ENCODE measurements around the gene RBM4.
A peak's percentile ranks its signal among the peaks of the same experiment; 100 is the strongest.

RBM4 gene

DNA sequence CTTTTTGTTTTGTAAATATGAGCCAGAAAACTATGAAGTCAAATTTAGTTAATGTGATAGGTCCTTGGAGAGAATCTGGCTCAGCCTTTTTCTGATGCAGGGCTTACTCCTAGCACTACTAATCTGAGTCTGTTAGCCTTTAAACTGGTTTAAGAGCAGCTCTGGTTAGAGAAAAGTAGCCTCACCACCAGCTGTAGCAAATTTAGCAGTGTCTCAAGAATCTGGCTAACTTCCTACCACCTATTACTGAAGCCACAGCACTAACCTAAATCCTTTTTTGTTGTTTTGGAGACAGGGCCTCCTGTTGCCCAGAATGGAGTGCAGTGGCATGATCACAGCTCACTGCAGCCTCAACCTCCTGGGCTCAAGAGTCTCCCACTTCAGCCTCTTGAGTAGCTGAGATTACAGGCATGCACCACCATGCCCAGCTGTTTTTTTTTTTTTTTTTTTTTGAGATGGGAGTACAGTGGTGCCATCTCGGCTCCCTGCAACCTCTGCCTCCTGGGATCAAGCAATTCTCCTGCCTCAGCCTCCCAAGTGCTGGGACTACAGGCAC, 25.3 kb downstream of the RBM4 start:
- DNase-seq: no peak

DNA sequence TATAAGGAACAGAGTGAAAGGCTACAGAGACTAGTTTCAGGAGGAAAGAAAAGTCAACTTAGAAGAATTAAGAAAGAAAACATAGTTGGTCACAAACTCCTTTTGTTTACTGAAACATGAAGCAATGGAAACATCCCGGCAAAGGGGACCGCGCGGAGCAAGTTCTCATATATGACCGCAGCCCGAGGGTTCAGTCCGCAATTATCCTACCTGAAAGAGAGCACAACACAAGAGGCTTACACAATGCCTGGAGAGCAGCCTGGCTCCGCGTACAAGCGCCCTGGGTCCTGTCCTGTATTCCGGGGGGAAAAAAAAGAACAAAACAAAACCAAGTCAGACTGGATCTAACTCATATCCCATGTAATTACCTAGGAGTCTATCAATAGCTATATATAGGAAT, 26.9 kb downstream of the RBM4 start:
- DNase-seq: no peak

DNA sequence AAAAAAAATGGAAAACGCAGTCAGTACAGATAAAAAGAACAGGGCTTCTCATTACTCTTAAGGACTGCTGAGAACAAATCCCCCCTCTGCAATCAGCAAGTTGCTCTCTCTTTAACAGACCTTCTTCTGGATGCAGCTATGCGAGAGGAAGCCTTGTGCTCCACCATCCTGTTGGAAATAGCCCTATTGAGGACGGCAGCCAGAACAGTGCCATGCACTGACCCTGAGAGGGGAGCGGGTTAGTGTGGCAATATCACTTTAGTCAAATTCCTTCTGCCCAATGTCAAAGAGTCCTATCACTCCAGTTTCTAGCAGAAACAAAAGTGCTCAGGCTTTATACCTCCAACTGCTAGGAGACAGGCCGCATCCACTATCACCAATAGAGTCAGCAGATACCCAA, 32.3 kb downstream of the RBM4 start:
- DNase-seq: no peak

DNA sequence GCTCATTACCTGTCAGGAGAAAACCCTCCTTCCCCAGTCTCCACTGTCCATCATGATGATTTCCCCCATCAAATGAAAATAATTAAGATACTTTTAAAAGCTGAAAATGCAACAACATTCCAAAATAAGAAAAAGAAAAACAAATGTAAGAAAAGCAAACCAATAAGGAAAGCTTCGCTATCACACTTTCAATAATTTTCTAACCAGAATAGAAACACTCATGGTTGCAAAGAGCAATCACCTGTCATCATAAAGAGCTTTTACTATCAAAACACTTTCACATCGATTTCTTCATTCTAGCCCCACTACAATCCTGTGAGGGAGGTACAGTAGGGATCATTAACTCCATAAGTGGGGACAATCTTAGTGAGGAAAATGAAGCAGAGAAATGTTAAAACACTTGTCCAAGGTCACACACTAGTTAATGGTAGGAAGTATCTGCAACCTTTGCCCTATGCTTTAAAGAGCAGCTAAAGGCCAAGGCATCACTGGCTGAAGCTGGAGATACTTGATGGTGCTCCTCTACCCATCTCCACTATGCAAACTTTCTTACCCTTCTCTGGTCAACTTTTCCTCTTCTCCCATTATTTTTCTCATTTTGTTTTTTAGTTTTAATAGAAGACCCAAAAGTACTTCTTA, 36.6 kb downstream of the RBM4 start:
- DNase-seq: no peak

DNA sequence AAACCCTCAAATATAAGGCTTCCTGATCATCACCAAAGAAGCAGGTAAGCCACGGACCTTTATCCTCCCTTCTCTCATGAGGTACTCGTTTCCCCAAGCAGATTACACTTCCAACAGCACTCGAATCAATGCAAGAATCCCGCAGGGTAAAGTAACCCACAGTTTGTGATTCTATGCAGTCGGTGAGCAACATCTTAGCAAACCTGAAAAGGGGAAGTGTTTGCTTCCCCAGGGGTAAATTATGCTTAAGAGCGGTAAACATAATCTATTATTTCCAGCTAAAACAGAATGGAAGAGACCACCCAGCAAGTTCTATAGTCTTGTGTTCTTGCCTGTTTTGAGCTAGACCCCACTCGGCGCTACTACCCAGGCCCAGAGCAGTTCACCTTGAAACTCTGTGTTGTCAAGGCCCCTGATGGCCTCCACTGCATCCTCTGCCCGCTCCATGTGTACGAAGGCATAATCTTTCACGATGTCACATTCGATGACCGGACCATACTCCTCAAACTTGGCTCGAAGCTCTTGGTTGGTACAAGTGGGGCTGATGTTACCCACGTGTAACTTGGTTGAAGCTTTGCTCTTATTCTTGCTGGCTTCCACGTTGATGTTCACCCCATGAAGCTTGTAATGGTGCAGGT, 37.9 kb downstream of the RBM4 start:
- no peak for DNase-seq

DNA sequence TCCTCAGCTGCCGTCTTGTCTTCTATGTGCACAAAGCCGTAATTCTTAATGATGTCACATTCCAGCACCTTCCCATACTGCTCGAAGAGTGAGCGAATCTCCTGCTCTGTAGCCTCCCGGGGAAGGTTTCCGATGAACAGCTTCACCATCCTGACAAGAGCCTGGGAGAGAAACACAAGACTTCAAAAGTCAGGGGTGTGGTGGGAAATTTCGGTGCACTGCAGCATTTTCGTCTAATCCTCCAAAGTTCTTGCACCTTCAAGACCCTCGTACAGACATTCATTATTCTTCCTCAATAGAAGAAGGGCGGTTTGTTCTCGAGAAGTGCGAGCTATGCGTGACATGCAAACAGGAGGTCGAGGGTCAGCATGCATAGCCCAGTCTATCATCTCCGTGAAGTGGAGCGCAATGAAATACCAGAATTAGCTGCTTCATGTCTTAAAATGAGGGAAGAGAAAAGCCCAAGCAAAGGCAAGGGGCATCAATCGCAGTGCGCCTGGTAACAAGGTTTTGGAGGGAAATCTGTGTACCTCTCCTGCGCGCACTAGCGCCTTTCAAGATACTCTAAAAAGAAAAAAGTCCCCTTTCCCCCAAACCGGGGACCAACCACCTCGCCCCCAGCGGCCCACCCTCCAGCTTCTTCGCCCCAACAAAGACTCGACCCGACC, 38.6 kb downstream of the RBM4 start:
- DNase-seq: no peak

DNA sequence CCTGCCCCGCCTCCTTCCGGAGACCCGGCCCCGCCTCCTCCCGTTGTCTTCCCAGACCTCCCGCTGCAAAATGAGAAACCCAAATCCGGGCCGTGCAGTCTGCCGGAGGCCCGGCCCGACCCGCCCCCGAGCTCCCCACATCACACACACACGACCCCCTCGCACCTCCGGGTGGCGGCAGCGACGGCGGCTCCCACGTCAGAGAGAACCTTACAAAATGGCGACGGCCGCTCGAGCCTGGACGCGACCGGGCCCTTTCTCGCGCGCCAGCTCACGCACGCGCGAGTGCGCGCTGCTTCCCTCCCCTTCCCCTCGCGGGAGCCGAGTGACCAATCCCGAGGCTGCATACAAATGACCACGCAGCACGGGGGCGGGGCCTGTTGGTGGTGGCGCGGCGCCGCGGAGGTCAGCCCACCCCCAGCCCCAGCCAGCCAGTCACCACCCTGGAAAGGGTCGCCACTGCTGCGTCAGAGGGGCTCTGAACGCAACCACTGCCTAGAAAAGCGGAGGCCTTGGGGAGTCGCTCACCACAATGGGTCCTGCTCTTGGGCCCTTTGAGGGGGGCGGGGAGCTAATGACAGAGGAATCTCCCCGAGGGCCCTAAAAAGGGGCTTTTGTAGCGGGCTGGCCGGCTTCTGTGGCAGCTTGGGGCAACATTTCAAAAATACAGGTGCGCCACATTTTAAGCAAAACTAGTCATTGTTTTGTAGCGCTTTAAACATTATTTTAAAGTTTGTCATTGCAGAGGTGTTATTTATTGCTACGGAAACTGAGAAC, 39.3 kb downstream of the RBM4 start, which contains the start of gene RBM4B:
Gene RBM4B (minus strand): TSS at position 289 of the 777 bp plus-strand sequence. CDS start 808 bp downstream, outside the sequence.
- peak; percentile 96 for DNase-seq

DNA sequence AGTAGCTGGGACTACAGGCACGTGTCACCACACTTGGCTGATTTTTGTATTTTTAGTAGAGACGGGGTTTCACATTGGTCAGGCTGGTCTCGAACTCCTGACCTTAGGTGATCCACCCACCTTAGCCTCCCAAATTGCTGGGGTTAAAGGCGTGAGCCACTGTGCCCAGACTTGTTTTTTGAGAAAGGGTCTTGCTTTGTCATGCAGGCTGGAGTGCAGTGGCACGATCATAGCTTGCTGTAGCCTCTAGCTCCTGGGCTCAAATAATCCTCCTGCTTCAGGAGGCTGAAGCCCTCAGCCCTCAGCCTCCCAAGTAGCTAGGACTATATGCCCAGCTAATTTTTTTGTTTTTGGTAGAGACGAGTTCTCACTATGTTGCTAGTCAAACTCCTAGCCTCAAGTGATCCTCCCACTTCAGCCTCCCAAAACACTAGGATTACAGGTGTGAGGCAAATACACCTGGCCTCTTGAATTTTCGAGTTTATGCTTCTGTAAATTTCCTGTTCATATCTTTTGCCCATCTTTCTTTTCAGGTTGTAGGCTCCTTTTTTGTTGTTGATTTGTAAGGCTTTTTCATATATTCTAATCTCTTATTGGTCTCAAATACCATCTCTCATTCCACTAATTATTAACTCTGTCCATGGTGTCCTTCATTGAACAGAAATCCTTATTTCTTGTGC, 42.6 kb downstream of the RBM4 start:
- DNase-seq: no peak

DNA sequence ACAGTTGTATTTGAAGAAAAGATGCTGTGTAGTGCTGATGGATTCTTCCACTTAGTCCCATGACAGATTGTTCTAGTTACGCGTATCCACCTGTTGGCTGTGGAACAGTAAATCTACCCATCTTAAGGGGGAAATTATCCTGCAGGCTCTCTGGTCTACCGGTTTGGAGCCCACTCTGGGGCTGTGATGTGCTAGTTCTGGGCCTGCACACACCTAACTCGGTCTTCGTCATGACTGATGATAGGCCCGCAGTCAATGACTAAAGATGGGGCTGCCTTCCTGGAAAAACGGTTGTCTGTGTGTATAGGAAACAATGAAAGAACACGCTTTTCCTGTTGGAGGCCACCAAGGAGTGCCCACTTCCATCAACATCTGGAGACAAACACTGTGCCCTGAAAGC, 45.4 kb downstream of the RBM4 start:
- DNase-seq: no peak

DNA sequence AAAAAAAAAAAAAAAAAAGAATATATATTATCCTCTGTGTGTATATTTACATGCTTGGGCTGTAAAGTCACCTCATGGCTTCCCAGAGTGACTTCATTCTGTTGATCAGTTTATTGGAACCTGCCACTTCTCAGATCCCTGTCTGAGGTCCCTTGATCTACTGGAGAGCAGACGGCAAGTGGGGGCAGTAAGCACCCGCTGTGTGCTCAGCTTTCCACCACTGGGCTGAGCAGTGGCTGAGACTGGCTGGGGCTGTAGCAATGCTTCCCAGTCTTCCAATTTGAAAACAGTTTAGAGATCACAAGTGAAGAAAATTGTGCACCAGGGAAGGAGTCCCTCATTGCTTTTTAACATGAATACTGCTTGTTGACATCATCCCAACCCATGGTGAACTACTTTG, 46.1 kb downstream of the RBM4 start:
- DNase-seq: no peak

DNA sequence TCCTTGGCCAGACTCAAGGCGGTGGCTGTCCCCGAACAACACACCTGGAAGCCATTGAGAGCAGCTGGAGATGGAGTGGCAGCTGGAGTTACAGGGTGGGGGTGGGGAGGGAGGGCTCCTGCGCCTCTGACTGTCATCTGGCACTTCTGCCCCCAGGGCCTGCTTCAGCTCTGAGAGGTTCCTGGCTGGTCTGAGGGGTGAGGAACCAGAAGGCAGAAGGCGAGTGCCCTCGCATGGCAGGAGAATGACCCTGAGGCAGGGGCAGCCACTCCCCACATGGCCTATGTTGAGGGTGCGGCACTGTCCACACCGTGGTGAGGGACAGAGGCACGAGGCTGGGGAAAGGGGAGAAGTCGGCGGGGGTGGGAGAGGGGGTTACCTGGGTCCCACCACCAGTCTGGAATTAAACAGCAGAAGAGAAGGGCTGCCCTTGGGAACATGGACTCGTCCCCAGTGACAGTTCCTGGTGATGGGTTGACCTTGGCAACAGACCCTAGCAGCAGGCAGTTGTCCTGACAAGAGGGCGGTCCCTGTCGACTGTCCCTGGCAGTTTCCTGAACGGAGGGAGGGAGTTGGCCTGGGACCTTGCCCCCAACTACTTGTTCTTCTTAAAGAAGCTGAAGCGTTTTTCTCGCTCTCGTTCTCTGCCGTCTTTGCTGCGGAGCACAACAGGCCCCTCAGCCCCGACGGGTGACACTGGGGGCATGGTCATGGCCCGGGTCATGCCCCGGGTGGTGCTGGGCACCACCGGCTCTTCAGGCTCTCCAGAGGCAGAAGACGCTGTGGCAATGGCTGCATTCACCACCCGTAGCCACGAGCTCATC, 47.0 kb downstream of the RBM4 start:
- DNase-seq: no peak

DNA sequence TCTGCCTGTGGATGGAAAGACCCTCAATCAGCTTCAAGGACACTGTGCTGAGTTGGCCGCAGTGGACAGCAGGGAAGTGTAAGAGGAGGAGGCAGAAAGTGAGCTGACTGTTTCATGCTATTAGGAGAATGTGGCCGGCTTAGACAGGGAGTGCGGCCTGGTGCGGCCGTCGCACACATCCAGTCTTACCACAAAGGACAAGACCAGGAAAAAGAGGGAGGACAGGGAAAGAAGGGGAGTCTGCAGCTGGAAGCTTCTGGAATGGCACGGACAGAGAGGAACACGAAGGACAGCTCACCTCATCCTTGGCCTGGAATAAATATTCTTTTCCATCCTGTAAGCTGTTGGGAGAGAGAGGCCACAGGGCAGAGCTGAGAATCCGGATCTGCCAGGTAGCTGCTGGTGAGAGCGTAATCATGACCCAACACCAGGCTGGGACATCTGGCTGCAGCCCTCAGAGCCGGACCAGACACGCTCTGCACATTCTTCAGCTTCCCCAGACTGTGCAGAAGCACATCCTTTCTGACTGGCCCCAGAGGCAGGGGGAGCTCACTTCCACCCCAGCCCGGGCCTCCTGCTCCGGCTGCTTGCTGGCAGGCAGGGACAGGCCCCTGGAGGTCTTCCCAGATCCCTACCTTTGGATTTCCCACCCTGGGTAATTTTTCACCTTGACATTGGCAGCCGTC, 47.7 kb downstream of the RBM4 start:
- no peak for DNase-seq

DNA sequence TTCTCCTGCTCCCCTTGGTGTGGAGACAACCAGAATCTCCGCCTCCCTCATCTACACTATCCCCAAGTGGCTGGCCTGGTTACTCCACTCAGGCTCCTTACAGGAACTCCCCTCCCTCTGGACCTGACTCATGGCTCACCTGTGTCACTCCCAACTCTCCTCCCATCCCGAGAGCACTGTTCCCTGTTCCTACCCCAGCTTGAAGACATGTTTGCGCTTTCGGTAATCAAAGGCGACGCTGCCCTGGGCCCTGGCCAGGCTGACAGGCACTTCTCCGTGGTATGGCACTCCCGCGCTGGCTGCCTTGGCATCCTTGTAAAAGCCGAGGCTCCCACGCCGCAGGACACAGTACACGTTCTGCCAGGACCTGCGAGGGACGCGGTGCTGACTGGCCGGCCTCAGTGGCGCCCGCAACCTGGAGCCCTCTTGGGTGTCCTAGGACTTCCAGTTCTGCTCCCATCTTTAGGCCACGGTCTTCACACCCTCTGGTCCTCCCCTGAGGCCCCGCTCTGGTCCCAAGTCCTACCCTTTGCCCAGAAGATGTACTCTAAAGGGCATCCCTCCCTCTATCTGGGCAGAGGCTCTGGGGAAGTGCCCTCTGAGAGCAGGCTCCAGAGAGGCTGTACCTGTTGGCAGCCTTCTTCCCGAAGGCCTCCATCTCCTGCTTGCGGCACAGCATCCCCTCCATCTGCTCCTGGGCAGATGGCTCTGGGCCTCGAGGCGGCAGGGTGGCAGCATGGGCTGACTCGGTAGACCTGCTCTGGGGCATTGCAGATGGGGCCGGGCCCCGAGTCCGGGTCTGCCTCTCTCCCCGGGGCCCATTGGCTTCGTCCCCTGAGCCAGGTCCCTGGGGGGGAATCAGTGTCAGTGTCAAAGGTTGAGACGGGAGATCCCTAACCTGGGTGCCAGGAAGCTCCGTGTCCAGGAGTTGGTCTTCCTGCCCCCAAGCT, 48.6 kb downstream of the RBM4 start:
- no peak for DNase-seq

DNA sequence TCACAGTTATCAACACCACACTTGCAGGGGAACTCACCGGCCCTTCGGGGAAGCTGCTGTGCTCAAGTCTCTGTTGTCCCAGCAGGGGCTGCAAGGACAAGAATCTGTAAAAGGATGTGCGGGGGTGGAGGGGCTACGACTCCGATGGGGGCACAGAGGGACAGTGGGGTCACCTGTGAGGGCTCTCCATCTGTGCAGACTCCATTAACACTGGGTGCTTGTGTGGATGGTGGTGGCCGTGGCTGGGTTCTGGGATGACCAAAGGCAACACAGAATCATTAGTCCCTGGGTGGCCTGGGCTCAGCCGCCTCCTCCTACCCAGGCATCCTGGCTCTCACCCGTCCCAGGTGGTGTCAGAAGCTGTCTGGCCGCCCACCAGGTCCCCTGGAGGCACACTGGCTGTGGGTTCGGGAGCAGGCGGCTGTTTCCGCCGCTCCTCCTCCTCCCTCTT, 49.4 kb downstream of the RBM4 start:
- DNase-seq: no peak

DNA sequence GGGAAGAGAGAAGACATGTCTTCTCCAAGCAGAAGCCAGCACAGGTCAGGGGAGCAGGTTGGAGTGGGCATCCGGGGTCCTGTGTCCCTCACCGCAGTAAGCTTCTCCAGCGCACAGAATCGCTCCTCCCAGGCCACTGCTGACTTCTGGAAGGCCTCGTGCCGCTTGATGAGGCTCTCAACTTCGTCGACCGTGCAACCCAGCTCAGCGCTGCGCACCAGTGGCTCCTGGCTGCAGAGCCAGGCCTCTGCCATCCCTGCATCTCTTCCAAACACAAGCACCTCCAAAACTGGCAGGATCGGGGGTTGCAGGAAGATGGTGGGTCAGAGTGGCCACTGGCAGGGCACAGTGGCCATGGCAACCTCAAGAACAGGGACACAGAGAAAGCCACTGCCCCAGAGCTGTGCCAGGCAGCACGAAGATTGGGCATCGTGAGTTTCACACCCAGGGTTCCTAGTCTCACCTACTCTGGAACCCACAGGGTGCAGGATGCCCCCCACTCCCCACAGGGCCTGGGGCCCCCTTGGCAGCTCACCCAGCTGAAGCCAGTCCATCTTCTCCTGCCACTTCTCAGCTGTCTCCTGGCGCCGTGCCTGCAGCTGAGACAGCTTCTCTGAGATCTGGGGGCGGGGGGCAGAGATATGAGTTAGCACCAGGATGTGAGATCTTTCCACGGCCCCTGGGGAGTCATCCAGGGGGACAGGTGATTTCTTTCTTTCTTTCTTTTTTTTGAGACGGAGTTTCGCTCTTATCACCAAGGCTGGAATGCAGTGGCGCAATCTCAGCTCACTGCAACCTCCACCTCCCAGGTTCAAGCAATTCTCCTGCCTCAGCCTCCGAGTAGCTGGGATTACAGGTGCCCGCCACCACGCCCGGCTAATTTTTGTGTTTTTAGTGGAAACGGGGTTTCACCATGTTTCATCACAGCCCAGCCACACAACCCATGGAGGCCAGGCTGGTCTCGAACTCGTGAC, 50.3 kb downstream of the RBM4 start:
- no peak for DNase-seq

DNA sequence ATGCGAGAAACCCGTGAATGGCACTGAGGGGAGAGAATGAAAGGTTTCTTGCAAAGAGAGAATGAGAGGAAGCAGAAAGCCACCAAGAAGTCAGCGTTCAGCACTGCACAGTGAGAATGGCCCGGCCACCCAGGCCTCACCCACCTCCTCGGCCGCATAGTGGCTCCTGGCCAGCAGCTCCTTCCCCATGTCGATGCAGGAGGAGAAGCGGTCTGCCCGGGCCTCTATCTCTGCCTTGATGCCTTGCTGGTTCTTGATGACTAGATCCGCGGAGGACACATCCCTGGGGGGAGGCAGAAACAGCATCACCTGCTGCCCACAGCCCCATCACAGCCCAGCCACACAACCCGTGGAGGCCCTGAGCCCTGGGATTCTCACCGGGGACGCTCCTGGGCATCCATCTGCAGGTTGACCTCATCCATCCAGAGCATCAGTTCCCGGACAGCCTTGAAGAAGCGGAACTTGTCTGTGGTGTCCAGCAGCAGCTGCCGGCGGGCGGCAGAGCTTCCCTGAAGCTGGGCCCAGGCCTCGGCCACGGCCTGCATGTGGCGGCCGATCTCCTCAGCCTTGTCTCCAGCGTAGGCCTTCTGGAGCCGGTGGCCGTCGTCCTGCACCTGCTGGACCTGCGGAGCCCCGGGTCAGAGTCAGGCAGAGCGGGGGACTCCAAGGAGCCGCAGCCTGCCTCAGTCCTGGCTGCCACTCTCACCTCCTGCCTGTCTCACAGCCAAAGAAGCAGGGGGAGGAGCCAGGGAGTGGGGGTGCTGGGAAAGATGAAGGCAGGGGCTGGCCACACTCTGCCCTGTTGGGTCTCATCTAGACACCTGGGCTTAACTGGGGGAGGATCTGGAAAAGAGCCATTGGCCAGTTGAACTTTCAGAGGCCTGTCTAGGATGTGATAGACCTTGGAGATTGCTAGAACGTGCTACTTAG, 51.4 kb downstream of the RBM4 start:
- DNase-seq: no peak

DNA sequence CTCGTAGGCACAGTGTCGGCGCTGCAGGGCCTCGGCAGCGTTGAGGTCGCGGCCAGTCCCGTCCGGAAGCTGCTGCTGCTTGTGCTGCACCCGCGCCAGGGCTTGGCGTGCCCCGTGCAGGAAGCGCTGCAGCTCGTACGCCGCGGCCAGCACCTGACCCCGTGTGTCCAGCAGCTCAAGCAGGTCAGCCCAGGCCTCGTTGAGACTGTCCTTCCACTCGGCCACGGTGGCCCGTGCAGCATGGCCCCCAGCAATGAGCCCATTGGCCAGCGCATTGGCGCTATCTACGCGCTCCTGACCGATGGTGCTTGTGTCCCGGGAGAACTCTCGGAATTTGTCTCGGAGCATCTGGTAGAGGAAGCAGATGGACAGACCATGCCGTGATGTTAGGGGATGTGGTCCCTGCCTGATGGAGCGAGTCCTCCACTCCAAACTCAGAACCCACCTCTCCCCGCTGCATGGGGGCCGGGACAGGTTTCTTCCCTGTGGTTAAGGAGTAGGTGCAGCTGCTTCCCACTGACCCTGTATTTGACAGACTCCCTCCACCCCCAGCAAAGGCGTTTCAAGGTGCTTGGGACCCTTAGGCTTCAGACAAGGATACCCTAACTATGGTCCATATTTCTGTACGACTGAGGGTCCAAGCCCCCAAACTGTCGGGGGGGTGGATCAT, 52.9 kb downstream of the RBM4 start:
- no peak for DNase-seq
